ENCODE data around the gene MAP1LC3B2. TPM values are rescaled to one million over a fixed set of nuclear protein-coding genes. Genes with fewer than 3 reads are reported as not detected.

The MAP1LC3B2 gene
- total RNA-seq, 1 donor from 2014 or later = 0.86 TPM

DNA sequence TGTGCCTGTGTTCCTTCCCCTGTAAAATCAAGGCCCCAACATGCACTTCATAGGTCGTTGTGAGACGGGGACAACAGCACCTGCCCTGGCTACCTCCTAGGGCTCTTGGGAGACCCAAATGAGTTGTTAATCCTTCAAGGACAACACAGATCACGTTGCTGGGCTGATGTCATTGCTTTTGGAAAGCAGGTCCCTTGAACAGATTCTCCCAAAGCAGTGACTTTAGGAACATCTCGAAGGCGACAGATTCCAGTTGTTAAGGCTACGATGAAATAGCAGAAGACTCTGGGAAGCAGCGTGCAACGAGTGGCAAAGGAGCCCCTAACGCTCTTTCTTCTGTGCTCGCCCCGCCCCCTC lies 26.2 kb upstream of the MAP1LC3B2 start:
- DNase-seq (ENCODE audit: low spot score, unreplicated experiment) = no peak
- Mint-ChIP-seq H3K27me3 (no peaks in the 10 kb centered on the region), H3K9me3 (ENCODE audit: low read depth) (no peaks in the 10 kb centered on the region), H3K36me3 (ENCODE audit: insufficient read depth) (no peaks in the 10 kb centered on the region), H3K27ac (no peak overlapping the region), H3K4me3 (ENCODE audit: low read depth) (peak overlapping the region; percentile 81), H3K4me1 (ENCODE audit: low read depth) (peaks cover 27% of the 10 kb centered on the region)
- TF ChIP-seq, protein P1, sequence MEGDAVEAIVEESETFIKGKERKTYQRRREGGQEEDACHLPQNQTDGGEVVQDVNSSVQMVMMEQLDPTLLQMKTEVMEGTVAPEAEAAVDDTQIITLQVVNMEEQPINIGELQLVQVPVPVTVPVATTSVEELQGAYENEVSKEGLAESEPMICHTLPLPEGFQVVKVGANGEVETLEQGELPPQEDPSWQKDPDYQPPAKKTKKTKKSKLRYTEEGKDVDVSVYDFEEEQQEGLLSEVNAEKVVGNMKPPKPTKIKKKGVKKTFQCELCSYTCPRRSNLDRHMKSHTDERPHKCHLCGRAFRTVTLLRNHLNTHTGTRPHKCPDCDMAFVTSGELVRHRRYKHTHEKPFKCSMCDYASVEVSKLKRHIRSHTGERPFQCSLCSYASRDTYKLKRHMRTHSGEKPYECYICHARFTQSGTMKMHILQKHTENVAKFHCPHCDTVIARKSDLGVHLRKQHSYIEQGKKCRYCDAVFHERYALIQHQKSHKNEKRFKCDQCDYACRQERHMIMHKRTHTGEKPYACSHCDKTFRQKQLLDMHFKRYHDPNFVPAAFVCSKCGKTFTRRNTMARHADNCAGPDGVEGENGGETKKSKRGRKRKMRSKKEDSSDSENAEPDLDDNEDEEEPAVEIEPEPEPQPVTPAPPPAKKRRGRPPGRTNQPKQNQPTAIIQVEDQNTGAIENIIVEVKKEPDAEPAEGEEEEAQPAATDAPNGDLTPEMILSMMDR (IDR thresholded peaks at IDR 0.05; ENCODE audit: unreplicated experiment) = no peak

DNA sequence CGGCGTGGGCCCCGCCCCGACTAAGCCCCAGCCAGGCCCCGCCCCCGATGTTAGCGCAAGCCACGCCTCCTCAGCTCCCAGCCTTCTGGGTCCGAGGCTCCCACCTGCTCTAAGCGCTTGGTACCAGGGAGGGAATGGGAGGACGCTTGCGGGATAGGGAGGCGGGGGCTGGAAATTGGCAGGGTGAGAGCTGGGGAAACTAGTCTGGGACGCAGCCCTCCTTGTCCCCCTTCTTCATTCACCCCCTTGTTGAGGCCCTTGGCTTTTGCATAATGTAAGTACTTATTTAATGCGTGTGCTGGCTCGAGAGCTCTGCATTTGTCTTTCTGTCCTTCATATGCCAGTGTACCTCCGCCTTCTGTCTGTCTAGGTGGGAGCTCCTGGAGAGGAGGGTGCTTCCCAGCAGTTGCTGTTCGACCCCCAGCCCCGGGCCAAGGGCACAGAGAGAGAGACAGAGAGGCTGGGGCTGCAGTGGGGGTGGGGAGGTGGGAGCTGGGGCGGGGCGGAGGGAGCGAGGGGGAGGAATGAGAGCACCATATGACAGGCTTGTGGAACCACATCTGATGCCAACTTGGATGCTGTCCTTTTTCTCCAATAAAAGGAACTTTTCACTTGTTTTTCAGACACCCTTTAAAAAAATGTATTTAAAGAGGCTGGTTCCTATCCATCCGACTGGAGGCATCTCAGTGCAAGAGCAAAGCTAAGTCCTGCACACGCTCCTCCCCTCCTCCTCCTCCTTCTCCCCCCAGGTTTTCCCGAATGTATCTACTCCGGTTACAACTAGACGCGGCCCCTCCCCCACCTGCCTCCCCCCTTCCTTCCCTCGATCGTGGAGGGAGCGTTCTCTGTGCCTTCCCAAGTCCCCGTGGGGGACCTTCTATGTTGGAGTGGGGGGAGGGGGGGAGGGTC lies 25.6 kb upstream of the MAP1LC3B2 start:
- Mint-ChIP-seq H3K27me3 (no peaks in the 10 kb centered on the region), H3K4me3 (ENCODE audit: low read depth) (peak overlapping the region; percentile 81), H3K36me3 (ENCODE audit: insufficient read depth) (no peaks in the 10 kb centered on the region), H3K4me1 (ENCODE audit: low read depth) (peaks cover 23% of the 10 kb centered on the region), H3K9me3 (ENCODE audit: low read depth) (no peaks in the 10 kb centered on the region), H3K27ac (peak overlapping the region; percentile 92)
- peak; percentile 70 for DNase-seq (ENCODE audit: low spot score, unreplicated experiment)
- TF ChIP-seq, protein P1 (IDR thresholded peaks at IDR 0.05; ENCODE audit: unreplicated experiment) = no peak

DNA sequence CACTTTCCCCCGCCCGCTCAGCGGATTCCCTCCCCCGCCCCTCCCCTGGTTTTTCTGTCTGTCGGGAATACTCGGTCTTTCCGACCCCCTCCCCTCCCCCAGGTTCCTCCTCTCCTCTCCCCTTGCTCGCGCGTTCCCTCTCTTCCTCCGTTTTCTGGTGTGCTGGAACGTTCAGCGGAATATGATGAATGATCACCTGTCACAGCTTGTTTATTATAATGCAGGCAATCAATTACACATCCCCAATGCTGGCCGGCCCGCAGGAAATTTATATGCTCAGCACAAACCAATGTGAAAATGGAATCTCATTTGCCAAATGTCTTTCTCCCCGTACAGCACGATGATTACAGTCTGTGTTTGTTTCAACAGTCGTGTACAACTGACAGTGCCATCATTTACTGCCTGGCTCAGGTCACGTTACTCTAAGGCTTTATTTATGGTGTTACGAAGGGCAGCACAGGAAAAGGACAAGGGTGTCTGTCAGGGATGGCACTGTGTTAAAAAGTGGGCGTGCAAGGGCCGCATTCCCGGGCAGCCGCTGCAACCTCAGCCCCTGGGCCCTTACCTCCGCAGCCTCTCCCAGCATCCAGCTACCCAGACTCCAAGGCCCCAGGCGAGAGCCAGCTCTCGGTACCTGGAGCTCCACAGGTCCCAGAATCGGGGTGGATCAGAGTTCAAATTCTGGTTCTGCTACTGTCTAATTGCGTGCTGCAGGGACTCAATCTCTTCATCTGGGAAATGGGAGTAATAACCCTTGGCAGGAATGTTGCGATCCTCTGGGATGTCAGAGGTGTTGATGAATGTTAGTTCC lies 24.7 kb upstream of the MAP1LC3B2 start:
- Mint-ChIP-seq H3K36me3 (ENCODE audit: insufficient read depth) (no peaks in the 10 kb centered on the region), H3K27ac (peak overlapping the region; percentile 91), H3K4me1 (ENCODE audit: low read depth) (peaks cover 18% of the 10 kb centered on the region), H3K27me3 (no peaks in the 10 kb centered on the region), H3K9me3 (ENCODE audit: low read depth) (no peaks in the 10 kb centered on the region), H3K4me3 (ENCODE audit: low read depth) (peak overlapping the region; percentile 81)
- TF ChIP-seq, protein P1 (IDR thresholded peaks at IDR 0.05; ENCODE audit: unreplicated experiment) = no peak
- DNase-seq (ENCODE audit: low spot score, unreplicated experiment) = no peak

DNA sequence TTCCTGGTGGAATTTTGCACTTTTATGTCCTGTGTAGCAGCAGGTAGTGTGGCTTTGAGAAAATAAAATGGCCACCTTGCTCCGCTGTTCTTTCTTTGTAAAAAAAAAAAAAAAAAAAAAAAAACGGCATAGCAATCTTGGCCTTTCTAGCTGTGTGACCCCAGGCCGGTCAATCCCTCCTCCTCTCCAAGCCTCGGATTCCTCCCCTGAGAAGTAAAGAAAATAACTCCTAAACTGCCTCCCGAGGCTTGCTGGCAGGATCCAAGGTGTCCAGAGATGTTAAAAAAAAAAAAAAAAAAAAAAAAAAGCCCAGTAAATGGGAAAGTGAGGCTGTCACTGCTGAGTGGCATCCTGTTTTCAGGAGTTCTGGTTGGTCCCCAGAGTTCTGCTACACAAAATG lies 23.9 kb upstream of the MAP1LC3B2 start:
- H3K36me3 Mint-ChIP-seq (ENCODE audit: insufficient read depth) = no peaks in the 10 kb centered on the region
- H3K4me1 Mint-ChIP-seq (ENCODE audit: low read depth) = peaks cover 21% of the 10 kb centered on the region
- peak overlapping the region; percentile 91 for H3K27ac Mint-ChIP-seq
- H3K4me3 Mint-ChIP-seq (ENCODE audit: low read depth) = peak overlapping the region; percentile 81
- no peak for DNase-seq (ENCODE audit: low spot score, unreplicated experiment)
- no peaks in the 10 kb centered on the region for H3K9me3 Mint-ChIP-seq (ENCODE audit: low read depth)
- H3K27me3 Mint-ChIP-seq = no peaks in the 10 kb centered on the region
- TF ChIP-seq, protein P1 (IDR thresholded peaks at IDR 0.05; ENCODE audit: unreplicated experiment) = no peak

DNA sequence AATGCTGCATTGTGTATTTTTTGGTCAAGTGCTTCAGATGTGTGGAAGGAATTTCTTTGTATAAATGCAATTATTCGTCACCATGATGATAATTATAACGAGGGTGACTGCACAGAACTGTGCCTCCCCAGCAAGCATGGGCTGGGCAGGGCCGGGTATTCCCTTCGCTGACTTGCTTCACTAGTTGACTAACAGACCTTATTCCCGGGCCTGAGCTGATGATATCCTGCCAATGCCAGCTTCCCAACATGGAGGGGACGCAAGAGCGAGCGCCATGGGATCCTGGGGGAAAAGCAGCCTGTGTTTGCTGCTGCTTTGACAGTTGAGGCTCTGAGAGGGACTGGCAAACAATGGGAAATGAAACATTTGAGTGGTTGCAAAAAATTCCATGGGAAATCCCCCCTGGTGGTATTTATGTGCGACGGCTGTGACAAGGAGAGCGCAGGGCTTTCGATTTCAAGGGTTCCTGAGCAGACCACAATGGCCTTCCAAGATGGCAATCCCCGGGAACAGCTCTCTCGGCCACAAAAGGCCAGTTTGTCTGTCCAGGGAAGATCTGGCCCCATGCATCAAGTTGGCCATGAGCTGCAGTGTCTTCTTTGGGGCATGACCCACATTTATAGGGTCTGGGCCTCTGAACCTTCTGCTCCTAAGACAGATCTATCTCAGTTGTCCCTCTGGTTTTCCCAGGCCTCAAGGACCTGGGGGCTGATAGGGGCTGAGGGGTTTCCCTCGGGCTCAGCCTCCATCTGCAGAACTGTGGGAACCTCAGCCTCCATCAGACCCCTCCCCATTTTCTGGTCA lies 21.9 kb upstream of the MAP1LC3B2 start:
- TF ChIP-seq, protein P1 (IDR thresholded peaks at IDR 0.05; ENCODE audit: unreplicated experiment) = no peak
- Mint-ChIP-seq H3K4me1 (ENCODE audit: low read depth) (peaks cover 20% of the 10 kb centered on the region), H3K4me3 (ENCODE audit: low read depth) (no peak overlapping the region), H3K27ac (peak overlapping the region; percentile 49), H3K36me3 (ENCODE audit: insufficient read depth) (no peaks in the 10 kb centered on the region), H3K27me3 (no peaks in the 10 kb centered on the region), H3K9me3 (ENCODE audit: low read depth) (no peaks in the 10 kb centered on the region)
- DNase-seq (ENCODE audit: low spot score, unreplicated experiment) = no peak

All from progenitor cell of endocrine pancreas (in vitro differentiated cells).